CD1c-positive myeloid dendritic cell (primary cell): ENCODE data around the gene SORCS1.

Experiments used
- DNase-seq: peaks from one replicate; pipeline ENCODE4 v3.0.0-alpha.2; 2016; ENCODE audit errors: extremely low spot score

Gene SORCS1

GRCh38 chr10:106746868-106747267 is 417.6 kb downstream of the SORCS1 start:
- no peak for DNase-seq

GRCh38 chr10:106741006-106741530 is 423.4 kb downstream of the SORCS1 start:
- DNase-seq: no peak

GRCh38 chr10:106740071-106740470 is 424.4 kb downstream of the SORCS1 start:
- DNase-seq: no peak

- no peak for DNase-seq
Measured at GRCh38 chr10:106734220-106734619, 430.3 kb downstream of the SORCS1 start.

GRCh38 chr10:106728232-106728631 is 436.3 kb downstream of the SORCS1 start:
- DNase-seq: no peak

- no peak for DNase-seq
Measured at GRCh38 chr10:106727170-106727569, 437.3 kb downstream of the SORCS1 start.

GRCh38 chr10:106722524-106722923 is 442.0 kb downstream of the SORCS1 start:
- no peak for DNase-seq

- DNase-seq: no peak
Measured at GRCh38 chr10:106720683-106721082, 443.8 kb downstream of the SORCS1 start.

GRCh38 chr10:106716381-106716780 is 448.1 kb downstream of the SORCS1 start:
- no peak for DNase-seq

GRCh38 chr10:106714734-106715555 is 449.6 kb downstream of the SORCS1 start:
- no peak for DNase-seq

- no peak for DNase-seq
Measured at GRCh38 chr10:106713846-106714245, 450.7 kb downstream of the SORCS1 start.

GRCh38 chr10:106712988-106713387 is 451.5 kb downstream of the SORCS1 start:
- no peak for DNase-seq

GRCh38 chr10:106711313-106711906 is 453.1 kb downstream of the SORCS1 start:
- DNase-seq: peak; percentile 57

- no peak for DNase-seq
Measured at GRCh38 chr10:106708506-106708905, 456.0 kb downstream of the SORCS1 start.

GRCh38 chr10:106707657-106708056 is 456.8 kb downstream of the SORCS1 start:
- DNase-seq: no peak

- DNase-seq: no peak
Measured at GRCh38 chr10:106706127-106706526, 458.4 kb downstream of the SORCS1 start.

- DNase-seq: peak; percentile 55
Measured at GRCh38 chr10:106705681-106706100, 458.8 kb downstream of the SORCS1 start.

- no peak for DNase-seq
Measured at GRCh38 chr10:106696239-106696638, 468.3 kb downstream of the SORCS1 start.

GRCh38 chr10:106694696-106695095 is 469.8 kb downstream of the SORCS1 start:
- DNase-seq: no peak

- DNase-seq: no peak
Measured at GRCh38 chr10:106682175-106682574, 482.3 kb downstream of the SORCS1 start.

- no peak for DNase-seq
Measured at GRCh38 chr10:106680061-106680460, 484.4 kb downstream of the SORCS1 start.

GRCh38 chr10:106679314-106679713 is 485.2 kb downstream of the SORCS1 start:
- no peak for DNase-seq

- DNase-seq: no peak
Measured at GRCh38 chr10:106672517-106673175, 491.9 kb downstream of the SORCS1 start.
